MM.1S (cell line): ENCODE measurements around the gene CNNM3.

Experiments
- EZH2 ChIP-seq: fragments of 300-600 bp; sonication (generic); optimal IDR thresholded peaks from 2 replicates; pipeline ENCODE3; 2017; ENCODE audit warnings: low read depth, mild to moderate bottlenecking, antibody characterized with exemption, low read length, mixed read lengths
- EZH2phosphoT487 ChIP-seq: fragments of 300-600 bp; sonication (generic); IDR thresholded peaks from 2 replicates; pipeline ENCODE4 v1.6.1; 2018; ENCODE audit warnings: antibody characterized with exemption, low read length
- TF ChIP-seq, protein P1 (sequence below): fragments of 300-600 bp; sonication (generic); IDR thresholded peaks from 2 replicates; pipeline ENCODE4 v1.5.1; 2016; ENCODE audit warnings: antibody characterized with exemption, low read length, mixed read lengths

DNA sequence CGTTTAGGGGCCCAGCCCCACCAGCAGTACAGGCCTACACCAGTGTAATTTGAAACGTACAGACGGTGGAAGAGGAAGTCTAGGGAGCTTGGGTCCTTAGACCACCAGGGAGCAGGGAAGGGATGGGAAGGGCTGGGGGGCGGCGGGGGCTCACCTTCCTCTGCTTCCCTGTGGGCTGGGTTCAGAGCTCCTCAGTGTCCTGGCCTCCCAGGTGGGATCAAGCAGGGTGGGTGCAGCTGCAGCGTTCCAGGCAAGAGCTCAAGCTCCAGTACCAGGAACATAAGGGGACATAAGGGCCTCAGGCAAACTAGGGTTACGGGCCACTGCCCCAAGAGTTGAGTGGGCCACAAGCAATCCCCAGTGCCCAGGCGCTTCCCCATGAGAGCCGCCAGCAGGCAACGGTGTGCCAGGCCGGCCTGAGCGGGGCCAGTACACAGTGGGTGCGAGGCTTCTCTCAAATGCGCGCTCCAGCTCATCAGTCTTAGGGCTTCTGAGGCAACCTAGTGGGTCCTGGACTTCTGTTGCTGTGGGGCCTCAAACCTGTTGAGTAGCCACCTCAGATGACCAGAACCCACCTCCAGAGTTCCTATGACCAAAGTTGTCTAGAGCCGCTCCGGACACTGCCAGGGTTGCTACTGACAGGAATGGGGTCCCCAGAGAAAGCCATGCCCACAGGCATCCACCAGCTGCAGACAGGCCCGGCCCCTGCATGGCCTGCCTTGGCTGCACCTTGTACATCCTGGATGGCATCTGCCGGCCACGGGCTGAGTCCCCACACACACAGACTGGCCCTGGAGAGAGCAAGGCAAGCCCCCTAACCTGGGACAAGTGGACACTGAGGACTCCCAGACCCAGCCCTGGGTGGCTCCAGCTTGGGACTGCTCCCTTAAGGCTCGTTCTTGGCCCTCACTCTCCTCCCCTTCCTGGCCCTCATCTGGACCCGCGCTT, 22.6 kb downstream of the CNNM3 start:
- TF ChIP-seq, protein P1, sequence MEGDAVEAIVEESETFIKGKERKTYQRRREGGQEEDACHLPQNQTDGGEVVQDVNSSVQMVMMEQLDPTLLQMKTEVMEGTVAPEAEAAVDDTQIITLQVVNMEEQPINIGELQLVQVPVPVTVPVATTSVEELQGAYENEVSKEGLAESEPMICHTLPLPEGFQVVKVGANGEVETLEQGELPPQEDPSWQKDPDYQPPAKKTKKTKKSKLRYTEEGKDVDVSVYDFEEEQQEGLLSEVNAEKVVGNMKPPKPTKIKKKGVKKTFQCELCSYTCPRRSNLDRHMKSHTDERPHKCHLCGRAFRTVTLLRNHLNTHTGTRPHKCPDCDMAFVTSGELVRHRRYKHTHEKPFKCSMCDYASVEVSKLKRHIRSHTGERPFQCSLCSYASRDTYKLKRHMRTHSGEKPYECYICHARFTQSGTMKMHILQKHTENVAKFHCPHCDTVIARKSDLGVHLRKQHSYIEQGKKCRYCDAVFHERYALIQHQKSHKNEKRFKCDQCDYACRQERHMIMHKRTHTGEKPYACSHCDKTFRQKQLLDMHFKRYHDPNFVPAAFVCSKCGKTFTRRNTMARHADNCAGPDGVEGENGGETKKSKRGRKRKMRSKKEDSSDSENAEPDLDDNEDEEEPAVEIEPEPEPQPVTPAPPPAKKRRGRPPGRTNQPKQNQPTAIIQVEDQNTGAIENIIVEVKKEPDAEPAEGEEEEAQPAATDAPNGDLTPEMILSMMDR = no peak
- TF ChIP-seq EZH2phosphoT487 (no peak), EZH2 (no peak)
